Subcutaneous adipose tissue (tissue), 4 donors: ENCODE data around the gene GUCY1A1. TPM values are rescaled to one million over a fixed set of nuclear protein-coding genes. Genes with fewer than 3 reads are reported as not detected.

ENCODE experiments used
- total RNA-seq, 4 donors: library from RNA; depleted of rRNA; stranded (reverse); fragments of >200 nt; gene quantifications; one replicate each; pipeline ENCODE4 v1.1.0, GENCODE V29; 2016
- TF ChIP-seq, protein P1 (sequence below): fragments of 450-650 bp; IDR thresholded peaks from one replicate; pipeline ENCODE4 v1.5.1; 2016; ENCODE audit warnings: low read depth, mild to moderate bottlenecking, control low read depth, antibody characterized with exemption, moderate library complexity

Gene GUCY1A1
- total RNA-seq, 4 donors from 2014 or later: 3.2 to 21.1 (median 8.7) TPM

DNA sequence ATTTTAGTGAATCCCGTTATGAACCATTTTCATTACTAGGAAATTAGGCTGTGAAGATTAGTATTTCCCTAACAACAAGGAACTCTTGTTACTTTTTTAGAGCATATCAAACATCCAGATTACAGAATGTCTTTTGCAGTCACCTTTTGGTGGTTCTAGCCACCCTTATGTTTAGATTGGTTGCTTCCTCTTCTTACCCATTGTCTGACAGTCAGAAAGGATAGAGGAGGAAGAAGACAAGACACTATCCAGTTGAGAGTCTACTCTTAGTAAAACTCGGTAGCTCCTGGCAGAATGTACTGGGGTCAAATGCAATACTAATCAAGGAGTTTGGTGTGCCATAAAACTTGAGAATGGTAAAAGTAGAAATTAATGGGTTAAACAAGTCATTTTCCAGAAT is 1.6 kb upstream of the GUCY1A1 start:
- TF ChIP-seq, protein P1, sequence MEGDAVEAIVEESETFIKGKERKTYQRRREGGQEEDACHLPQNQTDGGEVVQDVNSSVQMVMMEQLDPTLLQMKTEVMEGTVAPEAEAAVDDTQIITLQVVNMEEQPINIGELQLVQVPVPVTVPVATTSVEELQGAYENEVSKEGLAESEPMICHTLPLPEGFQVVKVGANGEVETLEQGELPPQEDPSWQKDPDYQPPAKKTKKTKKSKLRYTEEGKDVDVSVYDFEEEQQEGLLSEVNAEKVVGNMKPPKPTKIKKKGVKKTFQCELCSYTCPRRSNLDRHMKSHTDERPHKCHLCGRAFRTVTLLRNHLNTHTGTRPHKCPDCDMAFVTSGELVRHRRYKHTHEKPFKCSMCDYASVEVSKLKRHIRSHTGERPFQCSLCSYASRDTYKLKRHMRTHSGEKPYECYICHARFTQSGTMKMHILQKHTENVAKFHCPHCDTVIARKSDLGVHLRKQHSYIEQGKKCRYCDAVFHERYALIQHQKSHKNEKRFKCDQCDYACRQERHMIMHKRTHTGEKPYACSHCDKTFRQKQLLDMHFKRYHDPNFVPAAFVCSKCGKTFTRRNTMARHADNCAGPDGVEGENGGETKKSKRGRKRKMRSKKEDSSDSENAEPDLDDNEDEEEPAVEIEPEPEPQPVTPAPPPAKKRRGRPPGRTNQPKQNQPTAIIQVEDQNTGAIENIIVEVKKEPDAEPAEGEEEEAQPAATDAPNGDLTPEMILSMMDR: no peak

DNA sequence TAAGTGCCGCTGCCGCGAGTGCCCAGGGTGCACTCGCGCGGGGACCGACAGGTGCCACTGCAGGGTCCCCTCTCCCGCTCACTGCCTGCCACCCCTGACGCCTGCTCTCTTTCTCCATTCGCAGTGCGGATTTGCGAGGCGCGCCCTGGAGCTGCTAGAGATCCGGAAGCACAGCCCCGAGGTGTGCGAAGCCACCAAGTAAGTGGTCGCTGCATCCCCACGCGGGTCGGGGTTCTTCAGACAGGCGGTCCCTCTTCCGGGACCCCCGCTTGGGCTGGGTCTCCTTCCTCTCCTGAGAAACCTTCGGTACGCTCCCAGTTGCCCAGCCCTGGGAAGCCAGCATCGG is 547 bp downstream of the GUCY1A1 start:
- TF ChIP-seq, protein P1: no peak

DNA sequence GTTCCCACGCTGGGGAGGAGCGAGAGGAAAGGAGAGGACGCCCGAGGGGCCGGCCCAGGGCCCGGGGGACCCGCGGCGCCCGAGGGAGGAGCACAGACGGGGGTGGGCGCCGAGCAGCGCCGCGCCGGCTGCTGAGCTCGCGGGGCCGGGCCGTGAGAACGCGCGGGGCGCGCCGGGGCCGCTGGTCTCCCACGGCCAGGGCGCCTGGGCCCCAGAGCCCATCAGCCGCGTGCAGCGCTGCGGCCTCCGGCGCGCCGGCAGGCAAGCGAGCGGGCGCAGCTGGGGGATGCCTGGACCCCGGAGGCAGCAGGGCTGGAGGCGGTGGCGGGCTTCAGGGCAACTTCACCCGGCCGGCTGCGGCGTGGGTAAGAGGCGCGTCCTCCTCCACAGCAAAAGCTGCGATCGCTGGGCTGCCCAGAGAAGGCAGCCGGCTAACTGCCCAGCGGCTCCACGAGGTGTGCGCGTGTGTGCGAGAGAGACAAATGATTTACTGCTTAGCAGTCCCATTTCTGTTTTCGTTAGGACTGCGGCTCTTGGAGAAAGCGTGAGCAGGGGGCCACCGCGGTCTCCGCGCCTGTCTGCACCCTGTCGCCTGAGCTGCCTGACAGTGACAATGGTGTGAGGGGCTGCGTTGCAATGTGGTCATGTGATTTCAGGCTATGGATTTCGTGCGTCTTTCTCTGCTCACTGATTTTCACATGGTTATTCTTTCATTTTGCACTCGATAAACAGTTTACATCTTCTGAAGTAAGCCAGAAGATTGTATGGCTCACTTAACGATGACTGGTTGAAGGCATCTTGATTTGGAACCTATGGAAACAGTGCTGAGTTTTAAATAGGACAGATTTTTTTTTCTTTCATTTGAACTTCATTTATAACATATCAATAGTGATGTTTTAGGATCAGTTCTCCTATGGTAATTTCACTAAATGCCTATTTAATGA is 1.2 kb downstream of the GUCY1A1 start:
- TF ChIP-seq, protein P1: no peak

GRCh38 chr4:155668707-155669220 is 2.1 kb downstream of the GUCY1A1 start:
- TF ChIP-seq, protein P1: no peak

GRCh38 chr4:155672342-155672741 is 5.7 kb downstream of the GUCY1A1 start:
- TF ChIP-seq, protein P1: no peak

GRCh38 chr4:155673453-155673979 is 6.9 kb downstream of the GUCY1A1 start:
- TF ChIP-seq, protein P1: no peak

DNA sequence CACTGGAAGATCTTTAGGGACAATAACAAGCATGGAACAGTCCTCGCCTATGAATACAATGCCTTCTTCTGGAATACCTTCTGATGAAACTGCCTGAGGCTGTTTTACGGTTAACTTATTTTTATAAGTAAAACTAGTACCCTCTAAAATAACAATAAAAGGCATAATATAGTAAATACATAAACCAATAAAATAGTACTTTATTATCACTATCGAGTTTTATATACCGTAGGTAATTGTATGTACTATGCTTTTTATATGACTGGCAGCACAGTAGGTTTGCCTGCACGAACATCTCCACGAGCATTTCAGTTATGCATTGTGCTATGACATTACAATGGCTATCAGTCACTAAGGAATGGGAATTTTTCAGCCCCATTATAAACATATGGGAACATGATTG is 8.0 kb downstream of the GUCY1A1 start:
- TF ChIP-seq, protein P1: no peak
